ENCODE data around the gene PAIP2. TPM values are rescaled to one million over a fixed set of nuclear protein-coding genes. Genes with fewer than 3 reads are reported as not detected.
"Not testable (repeated sequence)": the region's sequence is repeated elsewhere in the genome, so short reads cannot be mapped to it uniquely, and the experiment has no call there.

Gene PAIP2
- total RNA-seq, 1 experiment from 2014 or later = 73.6 TPM

- H3K9me3 ChIP-seq = no peaks in the 10 kb centered on the region
- H3K27me3 Mint-ChIP-seq (ENCODE audit: insufficient read depth, unreplicated experiment) = no peaks in the 10 kb centered on the region
- H3K36me3 Mint-ChIP-seq (ENCODE audit: insufficient read depth, unreplicated experiment) = no peaks in the 10 kb centered on the region
- POLR2A ChIA-PET = no interaction called here
- no peak for DNase-seq
- no peak overlapping the region for H3K4me3 Mint-ChIP-seq (ENCODE audit: unreplicated experiment)
- intact Hi-C loops (cut with micrococcal nuclease; ENCODE audit: unreplicated experiment) = no loop called here
- H3K4me1 ChIP-seq = peaks cover 44% of the 10 kb centered on the region
- no peak overlapping the region for H3K27ac Mint-ChIP-seq (ENCODE audit: unreplicated experiment)
- H3K27me3 ChIP-seq (replicated peaks; ENCODE audit: control insufficient read depth, insufficient read depth, low read length) = no peaks in the 10 kb centered on the region
- H3K36me3 ChIP-seq (ENCODE audit: control insufficient read depth, insufficient read depth, low read length) = no peaks in the 10 kb centered on the region
- no peaks in the 10 kb centered on the region for H3K9me3 Mint-ChIP-seq (ENCODE audit: unreplicated experiment)
- no peak for TF ChIP-seq CTCF (IDR thresholded peaks at IDR 0.05; ENCODE audit: insufficient read depth in 1 of 2, low read depth in 1 of 2, low read length in 1 of 2, severe bottlenecking in 1 of 2, unreplicated experiment in 1 of 2)
- H3K4me3 ChIP-seq (ENCODE audit: low read depth, low read length) = no peak overlapping the region
- CTCF ChIA-PET = interaction anchor here (0.6 to 1.0 kb wide), 2 partner anchors 44 to 48 kb away, joined by 3 read pairs; no protein-coding TSS in a partner anchor
- H3K4me1 Mint-ChIP-seq (ENCODE audit: low read depth, unreplicated experiment) = peaks cover 33% of the 10 kb centered on the region
- BruUV-seq (replicated peaks) = no TSS peak
Observed at GRCh38 chr5:139386050-139386438, 44.4 kb downstream of the PAIP2 start.

- H3K4me1 ChIP-seq = peaks cover 49% of the 10 kb centered on the region
- BruUV-seq (replicated peaks); POLR2A ChIA-PET: not testable (repeated sequence)
Observed at GRCh38 chr5:139386956-139387355, 45.3 kb downstream of the PAIP2 start.

GRCh38 chr5:139387611-139388197, 46.0 kb downstream of the PAIP2 start:
- H3K27me3 Mint-ChIP-seq (ENCODE audit: insufficient read depth, unreplicated experiment) = no peaks in the 10 kb centered on the region
- peaks cover 46% of the 10 kb centered on the region for H3K4me1 ChIP-seq

More at GRCh38 chr5:139386956-139387355, 45.3 kb downstream of the PAIP2 start:
- peaks cover 38% of the 10 kb centered on the region for H3K4me1 Mint-ChIP-seq (ENCODE audit: low read depth, unreplicated experiment)
- H3K27ac Mint-ChIP-seq (ENCODE audit: unreplicated experiment); H3K36me3 ChIP-seq (ENCODE audit: control insufficient read depth, insufficient read depth, low read length); H3K9me3 ChIP-seq; H3K27me3 ChIP-seq (replicated peaks; ENCODE audit: control insufficient read depth, insufficient read depth, low read length); H3K27me3 Mint-ChIP-seq (ENCODE audit: insufficient read depth, unreplicated experiment); H3K4me3 ChIP-seq (ENCODE audit: low read depth, low read length); H3K9me3 Mint-ChIP-seq (ENCODE audit: unreplicated experiment); intact Hi-C loops (cut with micrococcal nuclease; ENCODE audit: unreplicated experiment); H3K4me3 Mint-ChIP-seq (ENCODE audit: unreplicated experiment); H3K36me3 Mint-ChIP-seq (ENCODE audit: insufficient read depth, unreplicated experiment); CTCF ChIA-PET; DNase-seq: not testable (repeated sequence)

More at GRCh38 chr5:139387611-139388197, 46.0 kb downstream of the PAIP2 start:
- BruUV-seq (replicated peaks) = no TSS peak
- intact Hi-C loops (cut with micrococcal nuclease; ENCODE audit: unreplicated experiment) = no loop called here
- DNase-seq = no peak
- POLR2A ChIA-PET = no interaction called here
- Histone ChIP-seq H3K27me3 (replicated peaks; ENCODE audit: control insufficient read depth, insufficient read depth, low read length) (no peaks in the 10 kb centered on the region), H3K4me3 (ENCODE audit: low read depth, low read length) (no peak overlapping the region), H3K9me3 (no peaks in the 10 kb centered on the region), H3K36me3 (ENCODE audit: control insufficient read depth, insufficient read depth, low read length) (no peaks in the 10 kb centered on the region)
- H3K4me1 Mint-ChIP-seq (ENCODE audit: low read depth, unreplicated experiment) = peaks cover 33% of the 10 kb centered on the region
- H3K9me3 Mint-ChIP-seq (ENCODE audit: unreplicated experiment) = no peaks in the 10 kb centered on the region
- H3K4me3 Mint-ChIP-seq (ENCODE audit: unreplicated experiment) = no peak overlapping the region
- CTCF ChIA-PET = interaction anchor here (0.7 kb wide), 1 partner anchor 46 kb away, joined by 4 read pairs; the partner anchor contains the start of gene PAIP2
- peaks cover 7% of the 10 kb centered on the region for H3K36me3 Mint-ChIP-seq (ENCODE audit: insufficient read depth, unreplicated experiment)
- TF ChIP-seq CTCF (IDR thresholded peaks at IDR 0.05; ENCODE audit: insufficient read depth in 1 of 2, low read depth in 1 of 2, low read length in 1 of 2, severe bottlenecking in 1 of 2, unreplicated experiment in 1 of 2) = no peak
- H3K27ac Mint-ChIP-seq (ENCODE audit: unreplicated experiment) = no peak overlapping the region
